ENCODE results near the gene ACTR8.

Gene ACTR8

GRCh38 chr3:53835257-53835656 lies 46.7 kb downstream of the ACTR8 start:
- DNase-seq (ENCODE audit: low read depth, low spot score), result no peak

GRCh38 chr3:53834429-53835095 lies 47.4 kb downstream of the ACTR8 start:
- DNase-seq (ENCODE audit: low read depth, low spot score), result no peak

GRCh38 chr3:53833700-53834099 lies 48.3 kb downstream of the ACTR8 start:
- no peak for DNase-seq (ENCODE audit: low read depth, low spot score)

DNA sequence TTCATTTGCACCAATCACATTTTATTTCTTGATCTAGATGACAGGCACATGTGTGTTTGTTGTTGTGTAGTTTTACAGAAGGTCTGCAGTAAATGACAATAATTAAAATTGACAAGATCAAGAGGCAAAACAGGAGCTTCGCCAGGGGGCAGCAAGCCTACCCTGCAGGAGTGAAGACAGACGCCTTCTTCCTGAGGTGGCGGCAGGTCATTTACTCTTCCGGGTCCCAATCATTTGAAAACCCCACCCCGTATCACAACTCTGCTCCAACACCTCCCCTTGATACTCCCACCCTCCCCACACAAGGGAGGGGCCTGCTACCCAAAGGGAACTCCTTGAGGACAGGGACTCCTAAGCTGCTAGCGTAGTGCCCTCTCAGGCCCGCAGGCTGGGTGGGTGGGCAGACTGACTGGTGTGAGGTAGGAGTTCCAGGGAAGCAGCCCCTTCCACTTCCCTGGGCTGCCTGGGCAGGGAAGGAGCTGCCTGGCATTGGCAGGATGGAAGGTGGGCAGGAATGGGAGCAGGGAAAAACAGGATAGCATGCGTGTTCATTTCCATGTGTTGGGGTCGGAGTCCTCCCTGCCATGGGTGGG lies 48.8 kb downstream of the ACTR8 start:
- DNase-seq (ENCODE audit: low read depth, low spot score), result no peak

DNA sequence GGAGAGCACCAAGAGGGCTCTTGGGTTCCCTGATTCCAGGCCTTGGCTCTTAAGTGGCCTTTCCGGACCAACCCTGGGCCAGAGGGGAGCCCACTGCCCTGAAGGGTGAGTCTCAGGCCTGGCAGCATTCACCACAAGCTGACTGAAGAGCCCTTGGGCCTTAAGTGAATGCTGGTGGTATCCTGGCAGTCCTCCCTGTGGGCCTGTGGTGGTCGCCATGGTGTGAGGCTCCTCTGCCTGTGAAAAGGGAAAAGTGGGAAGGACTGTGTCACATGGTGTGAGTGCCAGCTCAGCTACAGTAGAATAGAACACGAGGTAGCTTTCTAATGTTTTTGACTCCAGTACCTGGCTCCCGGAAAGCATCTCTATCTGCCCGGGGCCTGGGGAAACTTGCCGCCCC lies 51.0 kb downstream of the ACTR8 start:
- no peak for DNase-seq (ENCODE audit: low read depth, low spot score)

- no peak for DNase-seq (ENCODE audit: low read depth, low spot score)
These were observed 52.3 kb downstream of the ACTR8 start for GRCh38 chr3:53829605-53830004.

GRCh38 chr3:53828581-53828980 lies 53.4 kb downstream of the ACTR8 start:
- no peak for DNase-seq (ENCODE audit: low read depth, low spot score)

- no peak for DNase-seq (ENCODE audit: low read depth, low spot score)
These were observed 55.9 kb downstream of the ACTR8 start for GRCh38 chr3:53826048-53826447.

GRCh38 chr3:53824795-53825194 lies 57.2 kb downstream of the ACTR8 start:
- no peak for DNase-seq (ENCODE audit: low read depth, low spot score)

DNA sequence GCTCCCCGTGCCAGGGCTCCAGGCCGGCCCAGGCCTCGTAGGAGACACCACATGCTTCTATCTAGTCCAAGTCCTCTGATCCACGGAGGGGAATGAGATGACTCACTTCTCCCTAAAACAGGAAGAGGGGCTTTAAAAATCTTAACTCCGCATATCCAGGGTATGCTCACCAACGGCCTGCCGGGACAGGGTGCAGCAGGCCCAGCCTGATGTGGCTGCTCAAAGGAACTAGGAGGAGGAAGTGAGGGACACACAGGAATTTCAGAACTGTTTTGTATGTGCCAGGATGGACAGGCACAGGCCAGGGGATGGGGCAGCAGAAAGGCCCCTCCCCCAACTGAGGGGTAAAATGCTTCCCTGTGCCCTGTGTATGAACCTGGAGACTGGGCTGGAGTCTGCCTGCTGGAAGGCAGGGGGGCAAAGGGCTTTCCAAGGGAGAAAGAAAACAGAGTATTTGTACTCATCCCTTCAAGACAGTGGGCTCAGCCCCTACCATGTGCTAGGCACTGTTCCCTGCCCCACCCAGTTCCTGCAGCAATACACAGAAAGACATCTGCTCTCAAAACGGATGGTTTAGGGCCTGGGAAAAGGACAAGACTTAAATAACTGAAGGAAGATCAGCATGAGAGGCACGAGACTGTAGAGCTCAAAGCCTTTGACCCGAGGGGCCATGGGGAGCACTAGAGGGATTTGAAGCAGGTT lies 57.8 kb downstream of the ACTR8 start:
- DNase-seq (ENCODE audit: low read depth, low spot score), result no peak

- no peak for DNase-seq (ENCODE audit: low read depth, low spot score)
These were observed 58.7 kb downstream of the ACTR8 start for GRCh38 chr3:53823026-53823955.

GRCh38 chr3:53822331-53822741 lies 59.6 kb downstream of the ACTR8 start:
- DNase-seq (ENCODE audit: low read depth, low spot score), result no peak

GRCh38 chr3:53821631-53822121 lies 60.3 kb downstream of the ACTR8 start:
- no peak for DNase-seq (ENCODE audit: low read depth, low spot score)

DNA sequence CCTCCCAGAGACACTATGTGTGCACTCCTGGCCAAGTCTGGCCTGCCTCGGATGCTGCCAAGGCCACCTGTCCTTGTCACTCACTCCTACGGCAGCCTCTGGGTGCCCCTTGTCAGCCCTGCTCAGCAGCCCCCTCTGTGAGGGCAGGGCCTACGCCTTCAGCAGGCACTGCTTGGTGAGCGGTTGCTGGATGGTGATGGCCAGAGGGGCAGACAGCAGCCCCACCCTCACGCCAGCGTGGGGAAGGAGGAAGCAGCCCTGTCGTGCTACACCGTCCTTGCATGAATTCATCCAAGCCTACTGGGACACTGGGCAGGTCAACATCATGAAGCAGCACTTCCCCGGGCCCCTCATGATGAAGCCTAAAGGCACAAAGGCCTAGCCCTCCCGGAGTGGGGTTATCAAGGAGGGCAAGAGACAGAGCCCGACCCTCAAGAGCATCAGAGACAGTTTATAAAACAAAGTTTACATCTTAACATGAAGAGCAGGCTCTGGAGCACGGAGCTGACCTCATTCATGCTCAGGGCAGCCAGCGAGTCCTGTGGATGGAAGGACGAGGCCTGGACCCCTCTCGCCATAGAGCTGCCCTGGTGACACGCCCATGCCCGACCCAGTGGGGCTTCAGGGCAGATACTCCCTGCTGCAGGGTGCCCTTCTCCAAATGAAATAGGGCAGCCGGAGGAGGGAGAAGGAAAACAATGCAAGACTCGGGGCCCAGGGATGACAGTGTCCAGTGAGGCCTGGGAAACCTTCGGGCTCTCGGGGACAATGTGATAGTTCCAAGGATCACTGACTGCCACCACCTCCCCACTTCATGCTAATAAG lies 61.0 kb downstream of the ACTR8 start:
- no peak for DNase-seq (ENCODE audit: low read depth, low spot score)

DNA sequence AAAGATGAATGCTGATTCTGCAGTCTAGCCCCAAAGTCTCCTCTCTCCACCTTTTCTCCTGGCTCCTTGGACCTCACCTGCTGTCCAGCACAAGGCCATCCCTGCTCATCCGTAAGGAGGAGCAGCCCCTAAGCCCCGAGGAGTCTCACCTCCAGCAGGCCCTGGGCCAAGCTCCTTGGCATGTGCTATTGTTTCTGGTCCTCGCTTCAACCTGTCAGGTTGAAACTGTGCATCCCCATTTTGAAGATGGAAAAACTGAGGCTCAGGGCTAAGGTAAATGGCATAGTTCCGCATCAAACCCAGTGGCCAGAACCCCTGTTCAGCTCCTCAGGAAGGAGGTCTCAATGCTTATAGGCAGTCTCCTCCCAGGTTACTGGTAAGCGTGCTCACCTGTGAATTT lies 61.9 kb downstream of the ACTR8 start:
- DNase-seq (ENCODE audit: low read depth, low spot score), result no peak

- no peak for DNase-seq (ENCODE audit: low read depth, low spot score)
These were observed 62.6 kb downstream of the ACTR8 start for GRCh38 chr3:53819163-53819868.

DNA sequence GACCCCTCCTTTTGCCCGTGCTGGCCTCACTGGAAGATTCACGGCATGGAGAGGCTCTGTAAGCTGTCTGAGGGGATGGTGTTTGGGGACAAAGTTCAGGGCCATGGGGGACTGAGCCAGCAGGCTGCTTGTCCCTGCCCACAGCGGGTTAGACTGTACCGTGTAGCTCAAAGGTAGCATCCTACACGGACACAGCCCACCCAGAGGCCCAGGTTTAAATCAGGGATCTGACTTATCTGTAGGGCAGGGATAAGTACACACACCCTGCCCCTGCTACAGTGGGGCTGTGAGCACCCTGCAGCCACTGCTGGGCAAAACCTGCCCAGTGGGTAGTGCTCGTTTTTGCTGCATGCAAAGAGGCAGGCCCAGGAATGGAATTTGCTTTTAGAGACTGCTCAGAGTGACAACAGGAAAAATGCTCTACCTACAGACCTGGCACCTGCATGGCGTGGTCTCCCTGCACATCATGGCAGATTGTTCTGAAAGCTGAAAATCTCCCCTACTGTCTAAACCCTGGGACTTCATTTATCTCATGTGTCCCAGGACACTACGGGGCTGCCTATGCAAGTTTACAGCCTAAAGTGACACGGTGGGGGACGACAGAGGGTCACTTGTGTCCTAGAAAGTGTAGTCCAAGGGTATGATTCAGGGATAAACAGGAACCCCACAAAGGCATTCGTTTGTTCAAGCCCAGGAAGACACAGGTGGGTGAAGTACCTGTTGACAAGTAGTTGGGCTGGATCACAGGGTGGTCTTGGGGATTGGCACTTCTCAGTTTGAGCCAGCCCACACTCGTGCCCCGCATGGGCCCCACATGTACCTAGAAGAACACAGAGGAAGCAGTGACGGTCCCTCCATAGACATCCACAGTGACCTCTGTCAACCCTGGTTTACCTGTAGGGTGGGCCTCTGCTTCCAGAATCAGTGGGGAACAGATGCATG lies 63.5 kb downstream of the ACTR8 start:
- DNase-seq (ENCODE audit: low read depth, low spot score), result no peak

- no peak for DNase-seq (ENCODE audit: low read depth, low spot score)
These were observed 64.1 kb downstream of the ACTR8 start for GRCh38 chr3:53817809-53818208.

DNA sequence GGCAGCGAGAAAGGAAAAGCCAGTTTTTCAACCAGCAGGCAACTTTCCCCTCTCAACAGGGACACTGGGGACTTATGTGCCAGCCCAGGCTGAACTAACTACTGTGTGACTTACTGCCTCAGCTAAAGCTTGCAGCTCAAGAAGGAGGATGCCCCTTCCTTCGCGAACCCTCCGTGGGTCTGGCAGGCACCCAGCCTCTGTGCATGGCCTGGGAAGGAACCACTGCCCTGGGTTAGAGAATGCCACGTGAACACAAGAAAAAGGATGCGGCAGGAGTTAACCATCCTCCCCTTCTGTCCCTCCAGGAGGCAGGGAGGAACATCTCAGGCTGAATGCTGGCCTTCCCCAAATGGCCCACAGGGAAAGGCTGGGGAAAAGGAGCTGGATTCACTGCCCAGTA lies 64.7 kb downstream of the ACTR8 start:
- DNase-seq (ENCODE audit: low read depth, low spot score), result no peak

All from brain pericyte (primary cell).